WTC11 (cell line): ENCODE data around the gene GPR89B.

Experiments used
- NR3C1 ChIP-seq: sonication (generic); formaldehyde crosslinking; conservative IDR thresholded peaks from 2 replicates; pipeline ENCODE4 v1.8.1; 2023; ENCODE audit warnings: low read depth, mild to moderate bottlenecking, missing genetic modification reagents
- ZBTB21 ChIP-seq: sonication (generic); formaldehyde crosslinking; IDR thresholded peaks from 2 replicates; pipeline ENCODE4 v1.8.1; 2023; ENCODE audit warnings: mild to moderate bottlenecking, missing genetic modification reagents, borderline replicate concordance
- TF ChIP-seq, protein P1 (sequence below): sonication (generic); formaldehyde crosslinking; IDR thresholded peaks from 2 replicates; pipeline ENCODE4 v1.8.1; 2023; ENCODE audit warnings: mild to moderate bottlenecking, missing genetic modification reagents, moderate library complexity
- TF ChIP-seq, protein P2 (sequence below): fragments of 200-600 bp; IDR thresholded peaks from 2 replicates; pipeline ENCODE4 v1.8.0; 2022; ENCODE audit warnings: antibody characterized with exemption
- TF ChIP-seq, protein P3 (sequence below): sonication (generic); formaldehyde crosslinking; IDR thresholded peaks from 2 replicates; pipeline ENCODE4 v1.8.1; 2023; ENCODE audit warnings: mild to moderate bottlenecking, missing genetic modification reagents
- TF ChIP-seq, protein P4 (sequence below): sonication (generic); formaldehyde crosslinking; IDR thresholded peaks from 2 replicates; pipeline ENCODE4 v1.8.1; 2023; ENCODE audit warnings: mild to moderate bottlenecking, missing genetic modification reagents, moderate library complexity
- TF ChIP-seq, protein P5 (sequence below): sonication (generic); formaldehyde crosslinking; IDR thresholded peaks from 2 replicates; pipeline ENCODE4 v1.8.0; 2023; ENCODE audit warnings: mild to moderate bottlenecking, missing genetic modification reagents
- TF ChIP-seq, protein P6 (sequence below): sonication (generic); formaldehyde crosslinking; IDR thresholded peaks from 2 replicates; pipeline ENCODE4 v1.8.1; 2023; ENCODE audit warnings: mild to moderate bottlenecking, missing genetic modification reagents

DNA sequence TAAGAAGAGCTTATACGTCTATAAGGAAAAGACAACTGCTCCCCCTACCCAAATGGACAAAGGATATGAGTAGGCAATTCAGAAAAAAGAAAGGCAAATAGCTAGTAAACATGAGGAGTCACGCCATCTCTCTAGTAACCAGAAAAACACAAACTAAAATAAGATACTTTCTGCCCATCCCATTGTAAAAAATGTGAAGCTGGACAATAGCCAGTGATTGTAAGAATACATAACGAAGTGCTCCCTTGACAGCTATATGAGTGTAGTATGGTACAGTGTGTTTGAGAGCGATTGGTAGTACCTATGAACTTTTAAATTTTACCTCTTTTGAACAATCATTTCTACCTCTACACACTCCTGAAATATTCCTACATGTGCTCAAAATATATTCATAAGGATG, 33.1 kb upstream of the GPR89B start:
- TF ChIP-seq, protein P1, sequence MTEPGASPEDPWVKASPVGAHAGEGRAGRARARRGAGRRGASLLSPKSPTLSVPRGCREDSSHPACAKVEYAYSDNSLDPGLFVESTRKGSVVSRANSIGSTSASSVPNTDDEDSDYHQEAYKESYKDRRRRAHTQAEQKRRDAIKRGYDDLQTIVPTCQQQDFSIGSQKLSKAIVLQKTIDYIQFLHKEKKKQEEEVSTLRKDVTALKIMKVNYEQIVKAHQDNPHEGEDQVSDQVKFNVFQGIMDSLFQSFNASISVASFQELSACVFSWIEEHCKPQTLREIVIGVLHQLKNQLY (CRISPR knock-in tag) = no peak
- TF ChIP-seq, protein P2, sequence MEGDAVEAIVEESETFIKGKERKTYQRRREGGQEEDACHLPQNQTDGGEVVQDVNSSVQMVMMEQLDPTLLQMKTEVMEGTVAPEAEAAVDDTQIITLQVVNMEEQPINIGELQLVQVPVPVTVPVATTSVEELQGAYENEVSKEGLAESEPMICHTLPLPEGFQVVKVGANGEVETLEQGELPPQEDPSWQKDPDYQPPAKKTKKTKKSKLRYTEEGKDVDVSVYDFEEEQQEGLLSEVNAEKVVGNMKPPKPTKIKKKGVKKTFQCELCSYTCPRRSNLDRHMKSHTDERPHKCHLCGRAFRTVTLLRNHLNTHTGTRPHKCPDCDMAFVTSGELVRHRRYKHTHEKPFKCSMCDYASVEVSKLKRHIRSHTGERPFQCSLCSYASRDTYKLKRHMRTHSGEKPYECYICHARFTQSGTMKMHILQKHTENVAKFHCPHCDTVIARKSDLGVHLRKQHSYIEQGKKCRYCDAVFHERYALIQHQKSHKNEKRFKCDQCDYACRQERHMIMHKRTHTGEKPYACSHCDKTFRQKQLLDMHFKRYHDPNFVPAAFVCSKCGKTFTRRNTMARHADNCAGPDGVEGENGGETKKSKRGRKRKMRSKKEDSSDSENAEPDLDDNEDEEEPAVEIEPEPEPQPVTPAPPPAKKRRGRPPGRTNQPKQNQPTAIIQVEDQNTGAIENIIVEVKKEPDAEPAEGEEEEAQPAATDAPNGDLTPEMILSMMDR = no peak
- TF ChIP-seq, protein P3, sequence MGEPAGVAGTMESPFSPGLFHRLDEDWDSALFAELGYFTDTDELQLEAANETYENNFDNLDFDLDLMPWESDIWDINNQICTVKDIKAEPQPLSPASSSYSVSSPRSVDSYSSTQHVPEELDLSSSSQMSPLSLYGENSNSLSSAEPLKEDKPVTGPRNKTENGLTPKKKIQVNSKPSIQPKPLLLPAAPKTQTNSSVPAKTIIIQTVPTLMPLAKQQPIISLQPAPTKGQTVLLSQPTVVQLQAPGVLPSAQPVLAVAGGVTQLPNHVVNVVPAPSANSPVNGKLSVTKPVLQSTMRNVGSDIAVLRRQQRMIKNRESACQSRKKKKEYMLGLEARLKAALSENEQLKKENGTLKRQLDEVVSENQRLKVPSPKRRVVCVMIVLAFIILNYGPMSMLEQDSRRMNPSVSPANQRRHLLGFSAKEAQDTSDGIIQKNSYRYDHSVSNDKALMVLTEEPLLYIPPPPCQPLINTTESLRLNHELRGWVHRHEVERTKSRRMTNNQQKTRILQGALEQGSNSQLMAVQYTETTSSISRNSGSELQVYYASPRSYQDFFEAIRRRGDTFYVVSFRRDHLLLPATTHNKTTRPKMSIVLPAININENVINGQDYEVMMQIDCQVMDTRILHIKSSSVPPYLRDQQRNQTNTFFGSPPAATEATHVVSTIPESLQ = no peak
- TF ChIP-seq, protein P4, sequence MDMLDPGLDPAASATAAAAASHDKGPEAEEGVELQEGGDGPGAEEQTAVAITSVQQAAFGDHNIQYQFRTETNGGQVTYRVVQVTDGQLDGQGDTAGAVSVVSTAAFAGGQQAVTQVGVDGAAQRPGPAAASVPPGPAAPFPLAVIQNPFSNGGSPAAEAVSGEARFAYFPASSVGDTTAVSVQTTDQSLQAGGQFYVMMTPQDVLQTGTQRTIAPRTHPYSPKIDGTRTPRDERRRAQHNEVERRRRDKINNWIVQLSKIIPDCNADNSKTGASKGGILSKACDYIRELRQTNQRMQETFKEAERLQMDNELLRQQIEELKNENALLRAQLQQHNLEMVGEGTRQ (CRISPR knock-in tag) = no peak
- TF ChIP-seq, protein P5, sequence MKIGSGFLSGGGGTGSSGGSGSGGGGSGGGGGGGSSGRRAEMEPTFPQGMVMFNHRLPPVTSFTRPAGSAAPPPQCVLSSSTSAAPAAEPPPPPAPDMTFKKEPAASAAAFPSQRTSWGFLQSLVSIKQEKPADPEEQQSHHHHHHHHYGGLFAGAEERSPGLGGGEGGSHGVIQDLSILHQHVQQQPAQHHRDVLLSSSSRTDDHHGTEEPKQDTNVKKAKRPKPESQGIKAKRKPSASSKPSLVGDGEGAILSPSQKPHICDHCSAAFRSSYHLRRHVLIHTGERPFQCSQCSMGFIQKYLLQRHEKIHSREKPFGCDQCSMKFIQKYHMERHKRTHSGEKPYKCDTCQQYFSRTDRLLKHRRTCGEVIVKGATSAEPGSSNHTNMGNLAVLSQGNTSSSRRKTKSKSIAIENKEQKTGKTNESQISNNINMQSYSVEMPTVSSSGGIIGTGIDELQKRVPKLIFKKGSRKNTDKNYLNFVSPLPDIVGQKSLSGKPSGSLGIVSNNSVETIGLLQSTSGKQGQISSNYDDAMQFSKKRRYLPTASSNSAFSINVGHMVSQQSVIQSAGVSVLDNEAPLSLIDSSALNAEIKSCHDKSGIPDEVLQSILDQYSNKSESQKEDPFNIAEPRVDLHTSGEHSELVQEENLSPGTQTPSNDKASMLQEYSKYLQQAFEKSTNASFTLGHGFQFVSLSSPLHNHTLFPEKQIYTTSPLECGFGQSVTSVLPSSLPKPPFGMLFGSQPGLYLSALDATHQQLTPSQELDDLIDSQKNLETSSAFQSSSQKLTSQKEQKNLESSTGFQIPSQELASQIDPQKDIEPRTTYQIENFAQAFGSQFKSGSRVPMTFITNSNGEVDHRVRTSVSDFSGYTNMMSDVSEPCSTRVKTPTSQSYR (CRISPR knock-in tag) = no peak
- TF ChIP-seq ZBTB21 (CRISPR knock-in tag) (no peak), NR3C1 (CRISPR knock-in tag) (no peak)
- TF ChIP-seq, protein P6, sequence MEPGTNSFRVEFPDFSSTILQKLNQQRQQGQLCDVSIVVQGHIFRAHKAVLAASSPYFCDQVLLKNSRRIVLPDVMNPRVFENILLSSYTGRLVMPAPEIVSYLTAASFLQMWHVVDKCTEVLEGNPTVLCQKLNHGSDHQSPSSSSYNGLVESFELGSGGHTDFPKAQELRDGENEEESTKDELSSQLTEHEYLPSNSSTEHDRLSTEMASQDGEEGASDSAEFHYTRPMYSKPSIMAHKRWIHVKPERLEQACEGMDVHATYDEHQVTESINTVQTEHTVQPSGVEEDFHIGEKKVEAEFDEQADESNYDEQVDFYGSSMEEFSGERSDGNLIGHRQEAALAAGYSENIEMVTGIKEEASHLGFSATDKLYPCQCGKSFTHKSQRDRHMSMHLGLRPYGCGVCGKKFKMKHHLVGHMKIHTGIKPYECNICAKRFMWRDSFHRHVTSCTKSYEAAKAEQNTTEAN (CRISPR knock-in tag) = no peak
